HG02870 (cell line): ENCODE data around the gene TAF1C.

ENCODE experiments used
- ATAC-seq: cut with Tn5 transposase; IDR thresholded peaks from one replicate; pipeline ENCODE4 v1.9.1; 2021; ENCODE audit warnings: mild to moderate bottlenecking, moderate library complexity; ENCODE audit not compliant: unreplicated experiment

Gene TAF1C

DNA sequence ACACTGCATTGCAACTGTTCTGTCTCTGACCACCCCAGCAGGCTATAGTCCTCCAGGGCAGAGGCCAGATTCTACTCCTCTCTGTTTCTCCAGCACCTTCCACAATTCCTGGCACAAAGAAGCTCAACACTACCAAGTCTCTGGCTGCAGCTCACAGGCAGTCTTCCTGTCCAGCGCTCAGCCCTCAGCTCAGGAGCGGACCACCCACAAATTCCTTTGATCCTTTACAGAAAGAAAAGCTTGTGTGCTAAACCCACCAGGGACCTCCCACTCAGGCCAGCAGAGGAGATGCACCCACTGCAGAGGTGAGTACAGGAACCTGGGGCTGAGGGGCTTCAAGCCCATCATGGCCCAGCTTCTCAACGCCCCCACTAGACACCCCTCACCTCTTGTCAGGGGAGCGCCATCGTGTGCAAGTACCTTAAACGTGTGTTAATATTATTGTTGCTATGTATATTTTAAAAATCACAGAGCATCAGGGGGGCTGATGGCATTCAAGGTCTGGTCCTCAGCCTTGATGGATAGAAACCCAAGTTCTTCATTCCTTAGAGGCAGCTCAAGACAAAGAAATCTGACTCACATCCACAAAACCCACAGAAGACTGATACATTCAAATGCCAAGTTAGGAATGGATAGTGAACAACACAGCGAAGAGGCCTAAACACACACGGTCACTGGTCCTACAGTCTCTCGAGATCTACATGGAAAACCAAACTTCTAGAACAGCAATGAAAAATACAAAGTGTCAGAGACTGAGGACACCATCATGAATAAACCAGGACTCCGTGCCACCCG, 50.3 kb downstream of the TAF1C start:
- ATAC-seq = no peak

DNA sequence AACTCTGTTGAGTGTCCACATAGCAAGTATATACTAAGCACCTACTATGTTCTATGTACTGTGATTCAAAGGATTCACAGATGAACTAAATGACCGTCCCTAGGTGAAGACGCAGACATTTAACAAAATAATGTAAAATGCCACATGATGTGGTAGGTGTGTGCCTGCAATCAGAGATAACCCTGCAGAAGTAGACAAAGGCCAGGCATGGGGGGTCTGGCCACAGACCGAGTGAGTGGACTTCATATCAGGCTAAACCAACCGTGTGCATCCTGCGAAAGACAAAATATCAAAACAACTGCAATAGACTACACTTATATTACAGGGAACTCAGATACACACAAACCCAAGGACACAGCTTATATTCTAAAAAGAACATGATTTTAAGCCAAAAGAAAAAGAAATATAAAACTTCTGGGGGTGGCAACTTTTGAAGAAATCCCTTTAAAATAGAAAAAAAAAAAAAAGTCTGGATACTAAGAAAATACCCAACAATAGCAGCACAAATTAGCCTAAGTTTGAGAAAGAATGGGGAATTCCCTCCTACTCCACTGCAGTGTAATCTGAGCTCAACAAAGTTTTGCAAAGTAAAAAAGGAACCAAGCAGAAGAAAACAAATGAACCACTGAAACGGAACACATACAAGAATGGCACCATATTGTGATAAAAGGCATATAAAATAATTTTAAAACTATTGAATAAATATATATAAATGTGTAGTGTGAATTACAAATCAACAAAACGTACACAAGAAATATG, 54.2 kb downstream of the TAF1C start:
- ATAC-seq = no peak

DNA sequence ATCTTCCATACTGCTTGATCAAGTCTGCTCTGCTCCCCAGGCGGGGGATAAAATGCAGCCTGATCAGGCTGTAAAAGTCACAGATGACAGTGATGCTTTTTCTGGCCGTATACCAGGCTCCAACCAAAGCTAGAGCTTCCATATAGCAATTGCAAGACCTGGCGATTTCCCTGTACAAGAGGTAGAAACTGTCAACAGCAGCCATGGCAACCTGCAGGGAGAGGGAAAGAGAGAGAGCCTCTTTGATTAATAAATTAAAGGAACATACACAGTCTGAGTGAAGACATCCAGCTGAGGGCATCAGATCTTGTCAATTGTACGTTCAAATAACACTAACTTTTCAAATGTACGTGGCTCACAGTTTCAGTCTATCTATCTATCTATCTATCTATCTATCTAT, 55.7 kb downstream of the TAF1C start:
- no peak for ATAC-seq
